Heart right ventricle (tissue), 16 donors: ENCODE measurements around the gene C1orf52. TPM values are rescaled to one million over a fixed set of nuclear protein-coding genes. Genes with fewer than 3 reads are reported as not detected.

ENCODE experiments used
- ATAC-seq, 8 donors: fragments of 200-7000 bp; cut with Tn5 transposase; one replicate each; pipeline ENCODE4 v1.9.1; 2020; ENCODE audit warnings: mild to moderate bottlenecking in 8 of 8, moderate library complexity in 8 of 8, moderate number of reproducible peaks in 1 of 8
- DNase-seq, 2 donors: peaks; one replicate each; pipeline ENCODE4 v3.0.0-alpha.2; 2020
- H3K27ac ChIP-seq, 10 donors: fragments of 200-600 bp; sonication (generic) in 2 of 10; one replicate each; pipeline versions ENCODE4 v1.5.0 to v1.8.0; 2020 to 2022; ENCODE audit warnings: mild to moderate bottlenecking in 3 of 10
- H3K27me3 ChIP-seq, 7 donors: fragments of 200-600 bp; one replicate each; pipeline ENCODE4 v1.8.0; 2021 to 2022; ENCODE audit warnings: mild to moderate bottlenecking in 2 of 7
- H3K36me3 ChIP-seq, 9 donors: fragments of 200-600 bp; sonication (generic) in 1 of 9; one replicate each; pipeline versions ENCODE4 v1.5.0 to v1.8.0; 2020 to 2022; ENCODE audit warnings: mild to moderate bottlenecking in 2 of 9
- H3K4me1 ChIP-seq, 9 donors: fragments of 200-600 bp; sonication (generic) in 1 of 9; one replicate each; pipeline versions ENCODE4 v1.5.0 to v1.8.0; 2020 to 2022; ENCODE audit warnings: mild to moderate bottlenecking in 4 of 9
- H3K4me3 ChIP-seq, 10 donors: fragments of 200-600 bp; sonication (generic) in 2 of 10; one replicate each; pipeline versions ENCODE4 v1.5.0 to v1.8.0; 2020 to 2022; ENCODE audit warnings: mild to moderate bottlenecking in 7 of 10, moderate library complexity in 2 of 10
- H3K9me3 ChIP-seq, 11 donors: fragments of 200-600 bp in 10 of 11; sonication (generic) in 2 of 11; one replicate each; pipeline versions ENCODE4 v1.5.0 to v1.8.0; 2013 to 2022; ENCODE audit warnings: mild to moderate bottlenecking in 2 of 11, control low read depth in 1 of 11, moderate library complexity in 1 of 11
- CTCF ChIP-seq, 9 donors: fragments of 200-600 bp; sonication (generic) in 2 of 9; IDR thresholded peaks; one replicate each; pipeline versions ENCODE4 v1.5.0 to v1.8.0; 2021 to 2022; ENCODE audit warnings: antibody characterized with exemption in 9 of 9, mild to moderate bottlenecking in 5 of 9, moderate library complexity in 1 of 9
- WGBS, 2 donors: extraction: QIAGEN DNeasy Blood & Tissue Kit; methylation state at CpG; one replicate each; pipeline ENCODE4 v1.1.7; 2013; ENCODE audit warnings: inconsistent platforms in 1 of 2; 5-methylcytosine and 5-hydroxymethylcytosine counted together
- intact Hi-C, 10 donors: fragments of 100-400 bp; cut with DNase I; formaldehyde crosslinking; loops; one replicate each; pipeline versions ENCODE4 v1.11.1 to v1.14.2; 2022
- long read RNA-seq, 3 donors: library from polyadenylated mRNA; unstranded; transcript quantifications; one replicate each; pipeline ENCODE4 v2.0.0, GENCODE V29; 2020 to 2021
- polyA plus RNA-seq, 2 donors: library from polyadenylated mRNA; stranded (reverse); fragments of 200-250 nt; gene quantifications; one replicate each; pipeline ENCODE4 v1.2.3, GENCODE V29; 2013
- total RNA-seq, 10 donors: library from RNA; stranded (reverse); fragmentation: NEBNext Ultra II Directional in 3 of 10; extraction: Animal tissue kit (Norgen Biotek cat#: 25700) in 3 of 10; gene quantifications; one replicate each; pipeline versions ENCODE4 v1.2.1 to v1.2.4, GENCODE V29; 2021 to 2023
- donor health status: Arrhythmogenic right ventricular cardiomyopathy.
- donor health status: ischemic (EF 13 %, LVEDD 7.1; RV severe dilation, severe dysfunction).
- donor health status: healthy with polysubstance abuse.
- donor health status: DM: no; HTN: yes; CAD: no.
- donor health status: DM: no; HTN: no; CAD: no.
- donor health status: ischemic (EF 25% LVEDD 6.9; RV normal size, moderate dysfunction).
- donor health status: ischemic (EF 25% LVEDD 5.7; RV mildly dilated, moderate dysfunction).
- donor health status: healthy.
- donor health status: DM: yes; HTN: yes; CAD: no.
- donor health status: Ischemic cardiomyopathy.
- donor health status: ischemic (EF 35%, LVEDD 5.7; RV mildly dilated, moderate dysfunction).
- donor health status: nonischemic (EF 11% LVEDD 7.7; RV severe dilation, severe dysfunction).
- donor health status: DM: yes; HTN: yes; CAD: no.
- donor health status: PGD.
- donor health status: ischemic (EF 29% LVEDD 5.4; RV normal size, mild dysfunction).
- donor health status: nonischemic (EF 23%, LVEDD 6.1; RV moderate dilation, normal function).

C1orf52 gene
- 10 to 100 TPM; 12.8 to 21.3 (median 15.0) TPM for total RNA-seq
- 10 to 100 TPM; 18.4 to 34.4 TPM for polyA plus RNA-seq
- long read RNA-seq, donor 1, transcript C1orf52-203 (3 exons, 1,219 nt): major isoform, 28 of 39 reads
- long read RNA-seq, donor 1, transcript C1orf52-201 (4 exons, 3,391 nt): minor isoform, 8 of 39 reads
- long read RNA-seq, donor 1, partial matches to known transcripts: 3 of 39 reads
- long read RNA-seq, donor 1, other reads (novel, unspliced or antisense): 0 of 39 reads
- long read RNA-seq, donor 2, transcript C1orf52-203 (3 exons, 1,219 nt): major isoform, 26 of 33 reads
- long read RNA-seq, donor 2, transcript C1orf52-201 (4 exons, 3,391 nt): minor isoform, 7 of 33 reads
- long read RNA-seq, donor 2, partial matches to known transcripts: 0 of 33 reads
- long read RNA-seq, donor 2, other reads (novel, unspliced or antisense): 0 of 33 reads
- long read RNA-seq, donor 3, transcript C1orf52-203 (3 exons, 1,219 nt): major isoform, 41 of 58 reads
- long read RNA-seq, donor 3, transcript C1orf52-201 (4 exons, 3,391 nt): minor isoform, 11 of 58 reads
- long read RNA-seq, donor 3, partial matches to known transcripts: 5 of 58 reads
- long read RNA-seq, donor 3, other reads (novel, unspliced or antisense): 1 of 58 reads

- 0 to 1% methylated on average over 61 to 65 of the region's 65 CpGs for WGBS, 2 donors
- Histone ChIP-seq H3K36me3 (peaks cover 0 to 62% (median 21%) of the 10 kb centered on the region in 9 donors), H3K4me1 (peaks cover 6 to 47% (median 32%) of the 10 kb centered on the region in 9 donors), H3K9me3 (no peaks in the 10 kb centered on the region), H3K27ac (peak within 1 kb of the TSS; percentile 78 to 95 (median 87)), H3K27me3 (no peaks in the 10 kb centered on the region), H3K4me3 (peak within 1 kb of the TSS; percentile 76 to 98 (median 90))
- intact Hi-C loops: loop anchor here in 8 of 10 donors (2.0 to 10.0 kb wide), 6 partner anchors 17 to 317 kb away; partner anchors contain the start of gene BCL10 (in 1 of the 8)
- peak; percentile 96 to 97 for DNase-seq
- TF ChIP-seq CTCF (IDR thresholded peaks at IDR 0.05): peak; percentile 95 to 100 (median 99)
- peak; percentile 97 to 99 (median 98) for ATAC-seq
These were observed at the start of gene C1orf52 for GRCh38 chr1:85259118-85259911. Gene C1orf52, minus strand, starts transcription at chr1:85259662. Its CDS starts 29 bp downstream, at chr1:85259633.

- ATAC-seq (no peak), DNase-seq (no peak)
- no peak overlapping the region for H3K27ac ChIP-seq
- no peak overlapping the region for H3K4me3 ChIP-seq
- intact Hi-C loops: loop anchor here (1.0 to 10.0 kb wide), 24 partner anchors 40 to 708 kb away; partner anchors contain the start of genes CCN1 (in 5 of the 10), DDAH1 (in 1 of the 10) and ZNHIT6 (in 1 of the 10)
- H3K4me1 ChIP-seq: peaks cover 0 to 24% (median 13%) of the 10 kb centered on the region in 9 donors
- H3K9me3 ChIP-seq: no peaks in the 10 kb centered on the region
- H3K36me3 ChIP-seq: no peaks in the 10 kb centered on the region
- WGBS, 2 donors: 76 to 80% methylated on average over 4 of the region's 4 CpGs
- TF ChIP-seq CTCF (IDR thresholded peaks at IDR 0.05): no peak
- peaks cover 0 to 11% (median 0%) of the 10 kb centered on the region in 7 donors for H3K27me3 ChIP-seq
These were observed 49.4 kb upstream of the C1orf52 start for GRCh38 chr1:85308833-85309350.

- intact Hi-C loops: loop anchor here (1.0 to 10.0 kb wide), 24 partner anchors 41 to 709 kb away; partner anchors contain the start of genes CCN1 (in 5 of the 10), DDAH1 (in 1 of the 10) and ZNHIT6 (in 1 of the 10)
These were observed 48.7 kb upstream of the C1orf52 start for GRCh38 chr1:85307987-85308832.

More at GRCh38 chr1:85307987-85308832, 48.7 kb upstream of the C1orf52 start:
- H3K27me3 ChIP-seq: peaks cover 0 to 11% (median 0%) of the 10 kb centered on the region in 7 donors
- WGBS, 2 donors: 24 to 25% methylated on average over 27 of the region's 27 CpGs
- H3K4me1 ChIP-seq: peaks cover 0 to 17% (median 8%) of the 10 kb centered on the region in 9 donors
- no peaks in the 10 kb centered on the region for H3K36me3 ChIP-seq
- peak; percentile 96 to 99 (median 98) for TF ChIP-seq CTCF (IDR thresholded peaks at IDR 0.05)
- H3K9me3 ChIP-seq: no peaks in the 10 kb centered on the region
- H3K27ac ChIP-seq: peak overlapping the region in 1 of 10 donors; percentile 14
- peak; percentile 89 for DNase-seq
- ATAC-seq: peak; percentile 95 to 99 (median 97)
- peak overlapping the region in 1 of 10 donors; percentile 14 for H3K4me3 ChIP-seq
